Psoas muscle (tissue), 8 donors: ENCODE data around the gene RBM19. TPM values are rescaled to one million over a fixed set of nuclear protein-coding genes. Genes with fewer than 3 reads are reported as not detected.

Source experiments
- ATAC-seq, 4 donors: fragments of 200-7000 bp; cut with Tn5 transposase; one replicate each; pipeline ENCODE4 v1.9.1; 2020; ENCODE audit warnings: moderate library complexity in 3 of 4, mild to moderate bottlenecking in 2 of 4
- DNase-seq, 2 donors: peaks; one replicate each; pipeline ENCODE4 v3.0.0-alpha.2; 2020
- H3K27ac ChIP-seq: fragments of 200-600 bp; one replicate; pipeline ENCODE4 v1.8.0; 2022
- H3K27me3 ChIP-seq, 3 donors: fragments of 200-600 bp in 1 of 3; one replicate each; pipeline versions ENCODE4 v1.6.1 to v1.8.0; 2013 to 2022; ENCODE audit warnings: low read length in 2 of 3, mild to moderate bottlenecking in 2 of 3, moderate library complexity in 1 of 3; ENCODE audit not compliant: insufficient read depth in 3 of 3
- H3K36me3 ChIP-seq, 2 donors: fragments of 200-600 bp in 1 of 2; one replicate each; pipeline versions ENCODE4 v1.6.1 to v1.8.0; 2013 to 2022; ENCODE audit warnings: low read depth in 1 of 2, mild to moderate bottlenecking in 1 of 2, moderate library complexity in 1 of 2; ENCODE audit not compliant: insufficient read depth in 1 of 2
- H3K4me1 ChIP-seq: fragments of 200-600 bp; one replicate; pipeline ENCODE4 v1.8.0; 2022
- H3K4me3 ChIP-seq: fragments of 200-600 bp; one replicate; pipeline ENCODE4 v1.8.0; 2022; ENCODE audit warnings: mild to moderate bottlenecking
- H3K9me3 ChIP-seq: fragments of 200-600 bp; one replicate; pipeline ENCODE4 v1.8.0; 2022
- CTCF ChIP-seq: fragments of 200-600 bp; IDR thresholded peaks from one replicate; pipeline ENCODE4 v1.8.0; 2022; ENCODE audit warnings: antibody characterized with exemption
- WGBS, 3 donors: extraction: QIAGEN DNeasy Blood & Tissue Kit; methylation state at CpG; one replicate each; pipeline versions ENCODE4 v1.1.6 to v1.1.7; 2013; 5-methylcytosine and 5-hydroxymethylcytosine counted together
- intact Hi-C, 2 donors: fragments of 100-400 bp; cut with DNase I; formaldehyde crosslinking; loops; one replicate each; pipeline versions ENCODE4 v1.11.0 to v1.14.2; 2022
- polyA plus RNA-seq, 3 donors: library from polyadenylated mRNA; stranded (reverse); fragments of 200-250 nt; gene quantifications; one replicate each; pipeline ENCODE4 v1.2.3, GENCODE V29; 2013
- total RNA-seq, 4 donors: library from RNA; stranded (reverse); fragmentation: NEBNext Ultra II Directional in 2 of 4; extraction: Animal tissue kit (Norgen Biotek cat#: 25700) in 2 of 4; gene quantifications; one replicate each; pipeline versions ENCODE4 v1.2.1 to v1.2.4, GENCODE V29; 2021 to 2023
- donor health status: healthy with polysubstance abuse.
- donor health status: DM: no; HTN: no; CAD: no; lungs with moderate emphysema.
- donor health status: Bipolar disorder and iron deficiency.
- donor health status: healthy.
- donor health status: DM: yes; HTN: yes; CAD: no.
- donor health status: DM: no; HTN: no; CAD: no.
- donor health status: DM: no; HTN: no; CAD: no.
- donor health status: DM: yes; HTN: yes; CAD: no.

Gene RBM19
- total and polyA plus RNA-seq, 7 donors: 14.2 to 59.4 (median 25.7) TPM

- no peak for TF ChIP-seq CTCF
- H3K9me3 ChIP-seq: peaks cover 12% of the 10 kb centered on the region
- DNase-seq (peak in 1 of 2 donors; percentile 38), ATAC-seq (no peak)
- no peak overlapping the region for H3K27ac ChIP-seq
- no peaks in the 10 kb centered on the region for H3K36me3 ChIP-seq
- intact Hi-C loops: no loop called here
- peaks cover 0 to 2% (median 0%) of the 10 kb centered on the region in 3 donors for H3K27me3 ChIP-seq
- H3K4me1 ChIP-seq: no peaks in the 10 kb centered on the region
- no peak overlapping the region for H3K4me3 ChIP-seq
- 37 to 51% (median 43%) methylated on average over 16 of the region's 16 CpGs for WGBS, 3 donors
Observed at GRCh38 chr12:113804961-113805600, 161.0 kb downstream of the RBM19 start.

GRCh38 chr12:113803759-113804140, 162.4 kb downstream of the RBM19 start:
- Histone ChIP-seq H3K36me3 (no peaks in the 10 kb centered on the region), H3K27ac (no peak overlapping the region), H3K27me3 (peaks cover 0 to 2% (median 0%) of the 10 kb centered on the region in 3 donors), H3K4me1 (no peaks in the 10 kb centered on the region), H3K9me3 (peaks cover 12% of the 10 kb centered on the region), H3K4me3 (no peak overlapping the region)
- no peak for TF ChIP-seq CTCF
- no peak for ATAC-seq
- intact Hi-C loops: no loop called here
- 68 to 95% (median 77%) methylated on average over 3 of the region's 3 CpGs for WGBS, 3 donors
- no peak for DNase-seq

GRCh38 chr12:113802966-113803758, 163.0 kb downstream of the RBM19 start:
- Histone ChIP-seq H3K36me3 (no peaks in the 10 kb centered on the region), H3K4me1 (no peaks in the 10 kb centered on the region), H3K27me3 (no peaks in the 10 kb centered on the region), H3K27ac (no peak overlapping the region), H3K4me3 (no peak overlapping the region), H3K9me3 (peaks cover 12% of the 10 kb centered on the region)
- 74 to 75% (median 75%) methylated on average over 20 to 22 of the region's 22 CpGs for WGBS, 3 donors
- no peak for ATAC-seq
- intact Hi-C loops: no loop called here
- no peak for TF ChIP-seq CTCF
- no peak for DNase-seq

GRCh38 chr12:113802000-113802749, 163.9 kb downstream of the RBM19 start:
- DNase-seq: no peak
- Histone ChIP-seq H3K27ac (no peak overlapping the region), H3K27me3 (no peaks in the 10 kb centered on the region), H3K36me3 (no peaks in the 10 kb centered on the region), H3K4me1 (no peaks in the 10 kb centered on the region), H3K4me3 (no peak overlapping the region), H3K9me3 (peaks cover 9% of the 10 kb centered on the region)
- ATAC-seq: no peak
- intact Hi-C loops: no loop called here
- WGBS, 3 donors: 85 to 90% (median 86%) methylated on average over 17 of the region's 17 CpGs
- no peak for TF ChIP-seq CTCF
